CD4-positive, CD25-positive, alpha-beta regulatory T cell (primary cell): ENCODE results near the gene RMI2. TPM values are rescaled to one million over a fixed set of nuclear protein-coding genes. Genes with fewer than 3 reads are reported as not detected.

ENCODE experiments used
- ATAC-seq, 2 donors: fragments of 150-1000 bp; cut with Tn5 transposase; one replicate each; pipeline ENCODE4 v1.10.0; 2021; ENCODE audit warnings: low read depth in 2 of 2, moderate number of reproducible peaks in 2 of 2, moderate library complexity in 1 of 2
- DNase-seq, 3 donors: peaks; one replicate each; pipeline versions ENCODE4 v3.0.0 to v3.0.0-alpha.2; 2012 to 2022; ENCODE audit warnings: mixed read lengths in 1 of 3
- H3K27ac ChIP-seq: one replicate; pipeline ENCODE4 v1.7.0; 2013; ENCODE audit warnings: mild to moderate bottlenecking, low read length; ENCODE audit not compliant: insufficient read depth, poor library complexity, severe bottlenecking
- H3K27me3 ChIP-seq: one replicate; pipeline ENCODE4 v1.7.0; 2013; ENCODE audit warnings: low read length; ENCODE audit not compliant: control insufficient read depth, insufficient read depth
- H3K36me3 ChIP-seq: one replicate; pipeline ENCODE4 v1.7.0; 2013; ENCODE audit warnings: mild to moderate bottlenecking, low read length, moderate library complexity; ENCODE audit not compliant: control insufficient read depth, insufficient read depth
- H3K4me1 ChIP-seq: 2 replicates; pipeline ENCODE4 v1.7.0; 2013; ENCODE audit warnings: mild to moderate bottlenecking, low read length; ENCODE audit not compliant: insufficient read depth, control insufficient read depth, poor library complexity, severe bottlenecking
- H3K4me3 ChIP-seq: one replicate; pipeline ENCODE4 v1.7.0; 2013; ENCODE audit warnings: low read depth, mild to moderate bottlenecking, low read length, moderate library complexity
- H3K9me3 ChIP-seq, 2 experiments: 1 replicate in 1 of 2; 2 replicates in 1 of 2; pipeline ENCODE4 v1.7.0; 2013; ENCODE audit warnings: low read length in 2 of 2, mild to moderate bottlenecking in 1 of 2, moderate library complexity in 1 of 2; ENCODE audit not compliant: control insufficient read depth in 2 of 2
- H3K27ac Mint-ChIP-seq, 3 donors: one replicate each; pipeline ENCODE4 v1.8.0; 2020 to 2022; ENCODE audit warnings: mild to moderate bottlenecking in 3 of 3, mixed read lengths in 3 of 3, moderate library complexity in 2 of 3
- H3K27me3 Mint-ChIP-seq: one replicate; pipeline ENCODE4 v1.8.0; 2022; ENCODE audit warnings: mild to moderate bottlenecking, mixed read lengths
- H3K36me3 Mint-ChIP-seq: one replicate; pipeline ENCODE4 v1.8.0; 2020; ENCODE audit warnings: mixed read lengths
- H3K4me1 Mint-ChIP-seq, 4 donors: one replicate each; pipeline ENCODE4 v1.8.0; 2020 to 2022; ENCODE audit warnings: mixed read lengths in 4 of 4, mild to moderate bottlenecking in 1 of 4
- H3K4me3 Mint-ChIP-seq, 4 donors: one replicate each; pipeline ENCODE4 v1.8.0; 2020 to 2022; ENCODE audit warnings: mild to moderate bottlenecking in 4 of 4, mixed read lengths in 4 of 4, moderate library complexity in 3 of 4
- H3K9me3 Mint-ChIP-seq, 7 donors: one replicate each; pipeline ENCODE4 v1.8.0; 2020 to 2022; ENCODE audit warnings: mixed read lengths in 7 of 7, mild to moderate bottlenecking in 3 of 7, moderate library complexity in 2 of 7
- polyA plus RNA-seq, 4 donors: library from polyadenylated mRNA; unstranded; fragments of 300-500 nt; fragmentation: Illumina TruSeq; gene quantifications; one replicate each; pipeline ENCODE4 v1.2.3, GENCODE V29; 2021
- total RNA-seq: library from RNA; stranded (reverse); gene quantifications from one replicate; pipeline ENCODE4 v1.2.3, GENCODE V29; 2022

Gene RMI2
- total and polyA plus RNA-seq, 5 donors from 2014 or later, result 4.3 to 15.3 (median 9.6) TPM

DNA sequence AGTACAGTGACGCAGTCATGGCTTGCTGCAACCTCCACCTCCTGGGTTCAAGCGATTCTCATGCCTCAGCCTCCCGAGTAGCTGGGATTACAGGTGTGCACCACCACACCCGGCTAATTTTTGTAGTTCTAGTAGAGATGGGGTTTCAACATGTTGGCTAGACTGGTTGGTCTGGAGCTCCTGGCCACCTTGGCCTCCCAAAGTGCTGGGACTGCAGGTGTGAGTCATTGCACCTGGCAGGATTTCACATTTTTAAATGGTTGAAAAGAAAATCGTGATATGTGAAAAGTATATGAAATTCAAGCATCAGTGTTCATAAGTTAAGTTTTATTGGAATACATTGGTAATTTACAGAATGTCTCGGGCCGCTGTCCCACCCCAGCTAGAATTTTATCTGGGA, 2.6 kb downstream of the RMI2 start:
- Mint-ChIP-seq H3K27ac (no peak overlapping the region), H3K27me3 (no peaks in the 10 kb centered on the region), H3K4me1 (peaks cover 6 to 22% (median 11%) of the 10 kb centered on the region in 4 donors), H3K9me3 (no peaks in the 10 kb centered on the region), H3K36me3 (peaks cover 5% of the 10 kb centered on the region), H3K4me3 (peak overlapping the region in 2 of 4 donors; percentile 58 to 89)
- Histone ChIP-seq H3K27me3 (no peaks in the 10 kb centered on the region), H3K36me3 (no peaks in the 10 kb centered on the region), H3K4me3 (no peak overlapping the region), H3K4me1 (peaks cover 12% of the 10 kb centered on the region), H3K27ac (no peak overlapping the region), H3K9me3 (no peaks in the 10 kb centered on the region)
- ATAC-seq, result no peak
- DNase-seq, result no peak

DNA sequence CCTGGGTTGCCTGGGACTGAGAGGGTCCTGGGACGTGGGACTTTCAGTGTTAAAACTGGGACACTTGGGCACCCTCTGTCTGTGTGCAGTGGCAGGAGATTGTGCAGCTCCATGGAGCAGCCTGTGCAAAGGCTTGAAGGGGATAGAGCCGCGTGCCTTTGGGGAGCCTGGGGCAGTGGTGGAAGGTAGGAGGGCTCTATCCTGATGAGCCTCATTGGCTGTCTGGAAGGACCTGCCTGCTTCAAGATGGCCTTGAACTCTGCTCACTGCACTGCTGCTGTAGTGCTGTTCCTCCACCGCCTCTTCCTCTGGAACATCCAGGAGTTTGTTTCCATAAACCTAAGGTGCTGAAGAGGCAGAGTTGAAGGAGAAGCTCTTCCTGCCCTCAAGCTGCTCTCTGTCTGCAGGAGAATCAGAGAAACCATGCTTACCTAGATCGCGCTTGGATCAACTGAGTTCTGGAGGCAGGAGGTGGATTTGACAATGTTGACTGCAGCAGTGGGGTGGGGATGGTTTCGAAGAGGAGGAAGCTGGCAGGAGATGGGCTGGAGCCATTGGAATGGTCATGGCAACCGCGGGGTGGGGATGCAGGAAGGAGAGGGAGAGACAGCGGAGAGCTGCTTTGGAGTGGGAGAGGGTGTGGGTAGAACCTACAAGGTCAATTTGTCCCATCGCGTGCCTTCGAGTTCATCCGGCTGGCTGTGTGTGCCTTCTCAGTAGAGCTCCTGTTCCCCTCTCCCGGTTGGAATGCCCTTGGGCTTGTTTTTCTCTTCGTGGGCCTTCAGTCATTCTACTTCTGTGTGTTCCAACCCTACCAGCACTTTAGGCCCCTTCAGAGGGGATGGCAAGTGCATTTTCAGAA, 3.7 kb downstream of the RMI2 start:
- Histone ChIP-seq H3K27ac (no peak overlapping the region), H3K36me3 (no peaks in the 10 kb centered on the region), H3K4me1 (peaks cover 15% of the 10 kb centered on the region), H3K4me3 (no peak overlapping the region), H3K9me3 (no peaks in the 10 kb centered on the region), H3K27me3 (no peaks in the 10 kb centered on the region)
- H3K27me3 Mint-ChIP-seq, result no peaks in the 10 kb centered on the region
- peak overlapping the region in 2 of 4 donors; percentile 8 to 89 for H3K4me3 Mint-ChIP-seq
- H3K36me3 Mint-ChIP-seq, result peaks cover 5% of the 10 kb centered on the region
- peak overlapping the region in 2 of 3 donors; percentile 26 to 52 for H3K27ac Mint-ChIP-seq
- peaks cover 6 to 29% (median 16%) of the 10 kb centered on the region in 4 donors for H3K4me1 Mint-ChIP-seq
- H3K9me3 Mint-ChIP-seq, result no peaks in the 10 kb centered on the region
- DNase-seq (no peak), ATAC-seq (no peak)

DNA sequence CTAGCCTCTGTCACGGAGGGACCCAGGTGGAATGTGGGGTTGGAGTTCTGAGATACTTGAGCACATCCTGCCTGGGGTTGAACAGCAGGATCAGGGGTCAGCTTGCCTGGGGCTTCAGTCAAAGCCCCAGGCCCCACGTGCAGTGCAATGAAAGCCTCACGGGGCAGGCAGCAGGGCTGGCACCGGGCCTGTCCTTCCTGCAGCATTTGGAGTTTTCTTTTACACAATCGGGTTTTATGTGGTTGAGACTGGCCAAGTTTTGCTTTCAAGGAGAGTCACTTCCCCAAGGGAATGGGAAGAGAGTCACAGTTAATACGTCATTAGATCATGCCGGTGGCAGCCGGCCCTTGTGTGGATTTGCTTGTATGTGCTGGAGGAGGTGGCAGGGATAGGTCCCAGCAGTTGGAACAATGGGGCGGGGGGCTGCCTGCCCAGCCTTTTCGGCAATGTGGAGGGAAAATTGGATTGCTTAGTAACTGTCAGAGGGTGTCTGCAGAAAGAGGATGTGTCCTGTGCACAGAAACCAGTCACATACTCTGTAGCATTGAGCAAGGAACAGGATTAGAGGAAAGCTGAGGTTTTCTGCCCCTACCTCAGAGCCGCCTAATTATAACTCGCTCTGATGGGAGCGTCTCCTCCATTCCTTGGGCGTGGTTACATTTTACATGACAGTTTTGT, 4.5 kb downstream of the RMI2 start:
- Histone ChIP-seq H3K9me3 (no peaks in the 10 kb centered on the region), H3K27me3 (no peaks in the 10 kb centered on the region), H3K36me3 (no peaks in the 10 kb centered on the region), H3K4me1 (peaks cover 19% of the 10 kb centered on the region), H3K27ac (no peak overlapping the region), H3K4me3 (no peak overlapping the region)
- Mint-ChIP-seq H3K36me3 (peaks cover 5% of the 10 kb centered on the region), H3K27ac (peak overlapping the region in 2 of 3 donors; percentile 26 to 41), H3K4me1 (peaks cover 7 to 37% (median 21%) of the 10 kb centered on the region in 4 donors), H3K4me3 (peak overlapping the region in 1 of 4 donors; percentile 89), H3K9me3 (no peaks in the 10 kb centered on the region), H3K27me3 (no peaks in the 10 kb centered on the region)
- DNase-seq, result no peak
- ATAC-seq, result no peak

DNA sequence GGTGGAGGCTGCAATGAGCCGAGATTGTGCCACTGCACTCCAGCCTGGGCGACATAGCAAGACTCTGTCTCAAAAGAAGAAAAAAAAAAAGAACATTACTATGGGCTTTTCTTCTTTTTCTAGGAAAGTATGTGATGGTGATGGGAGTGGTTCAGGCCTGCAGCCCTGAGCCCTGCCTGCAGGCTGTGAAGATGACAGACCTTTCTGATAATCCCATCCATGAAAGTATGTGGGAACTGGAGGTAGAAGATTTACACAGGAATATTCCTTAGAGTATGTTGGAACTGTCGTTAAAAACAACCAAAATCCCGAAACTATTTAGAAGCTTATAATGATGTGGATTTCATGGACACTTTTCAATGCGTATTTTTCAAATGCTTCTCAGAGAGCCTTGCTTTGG, 5.3 kb downstream of the RMI2 start:
- Mint-ChIP-seq H3K36me3 (peaks cover 5% of the 10 kb centered on the region), H3K4me3 (peak overlapping the region in 1 of 4 donors; percentile 7), H3K4me1 (peaks cover 8 to 38% (median 24%) of the 10 kb centered on the region in 4 donors), H3K27me3 (no peaks in the 10 kb centered on the region), H3K9me3 (no peaks in the 10 kb centered on the region), H3K27ac (no peak overlapping the region)
- no peak overlapping the region for H3K4me3 ChIP-seq
- H3K27me3 ChIP-seq, result no peaks in the 10 kb centered on the region
- no peaks in the 10 kb centered on the region for H3K9me3 ChIP-seq
- DNase-seq (no peak), ATAC-seq (no peak)
- H3K36me3 ChIP-seq, result no peaks in the 10 kb centered on the region
- H3K27ac ChIP-seq, result no peak overlapping the region
- peaks cover 24% of the 10 kb centered on the region for H3K4me1 ChIP-seq

DNA sequence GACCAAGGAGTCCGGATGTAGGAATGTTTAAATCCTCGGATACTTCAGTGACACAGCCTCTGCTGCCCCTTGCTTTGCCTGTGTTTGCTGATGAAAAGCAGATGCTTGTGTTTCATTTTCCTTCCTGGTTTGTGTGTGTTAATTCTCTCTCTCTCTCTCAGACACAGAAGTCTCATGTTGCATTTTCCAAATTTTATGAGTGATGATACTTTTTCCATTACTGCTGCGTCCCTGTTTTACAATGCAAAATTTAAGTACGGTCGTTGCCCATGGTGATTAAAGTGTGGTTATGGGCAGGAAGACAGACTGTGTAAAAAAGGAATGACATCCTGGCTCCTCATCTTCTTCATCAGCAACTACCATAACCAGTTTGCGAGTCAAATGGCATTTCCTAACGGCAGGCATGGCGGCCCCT, 5.7 kb downstream of the RMI2 start:
- DNase-seq, result no peak
- Mint-ChIP-seq H3K27ac (no peak overlapping the region), H3K27me3 (no peaks in the 10 kb centered on the region), H3K4me3 (peak overlapping the region in 2 of 4 donors; percentile 39 to 67), H3K9me3 (no peaks in the 10 kb centered on the region), H3K4me1 (peaks cover 8 to 40% (median 26%) of the 10 kb centered on the region in 4 donors), H3K36me3 (peaks cover 5% of the 10 kb centered on the region)
- no peak for ATAC-seq
- no peak overlapping the region for H3K27ac ChIP-seq
- no peak overlapping the region for H3K4me3 ChIP-seq
- H3K27me3 ChIP-seq, result no peaks in the 10 kb centered on the region
- no peaks in the 10 kb centered on the region for H3K9me3 ChIP-seq
- peaks cover 24% of the 10 kb centered on the region for H3K4me1 ChIP-seq
- H3K36me3 ChIP-seq, result no peaks in the 10 kb centered on the region

DNA sequence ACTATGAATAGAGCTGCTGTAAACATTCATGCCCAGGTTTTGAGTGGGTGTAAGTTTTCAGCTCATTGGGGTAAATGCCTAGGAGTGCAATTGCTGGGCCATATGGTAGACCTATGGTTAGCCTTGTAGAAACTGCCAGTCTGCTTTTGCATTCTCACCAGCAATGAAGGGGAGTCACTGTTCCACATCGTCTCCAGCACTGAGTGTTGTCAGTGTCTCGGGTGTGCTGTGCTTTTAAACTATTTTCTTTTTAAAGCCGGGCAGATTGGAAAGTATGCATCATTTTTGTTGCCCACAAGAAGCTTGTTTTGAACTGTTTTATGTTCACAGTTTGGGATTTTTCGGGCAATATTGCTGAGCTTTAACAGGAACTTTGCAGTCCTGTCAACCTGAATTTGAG, 7.9 kb downstream of the RMI2 start:
- H3K36me3 ChIP-seq, result no peaks in the 10 kb centered on the region
- DNase-seq, result no peak
- Mint-ChIP-seq H3K4me3 (peak overlapping the region in 2 of 4 donors; percentile 10 to 71), H3K27me3 (no peaks in the 10 kb centered on the region), H3K27ac (peak overlapping the region in 1 of 3 donors; percentile 88), H3K4me1 (peaks cover 8 to 44% (median 25%) of the 10 kb centered on the region in 4 donors), H3K9me3 (no peaks in the 10 kb centered on the region), H3K36me3 (peaks cover 5% of the 10 kb centered on the region)
- ATAC-seq, result no peak
- H3K27ac ChIP-seq, result no peak overlapping the region
- H3K4me3 ChIP-seq, result no peak overlapping the region
- H3K9me3 ChIP-seq, result no peaks in the 10 kb centered on the region
- H3K27me3 ChIP-seq, result no peaks in the 10 kb centered on the region
- peaks cover 25% of the 10 kb centered on the region for H3K4me1 ChIP-seq

DNA sequence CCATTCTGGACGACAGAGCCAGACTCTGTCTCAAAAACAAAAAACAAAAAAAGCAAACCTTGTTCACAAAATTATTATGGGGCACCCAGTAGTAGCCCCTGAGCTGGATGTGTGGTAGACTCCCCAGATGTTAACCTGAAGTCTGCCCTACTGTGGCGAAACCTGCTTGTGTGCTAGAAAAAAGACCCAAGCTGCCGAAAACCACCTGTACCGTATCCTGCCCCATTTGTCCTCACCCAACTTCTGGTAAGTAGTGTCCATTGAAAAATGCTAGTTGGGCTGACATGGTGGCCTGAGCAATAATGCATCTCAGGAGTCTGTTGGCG, 9.1 kb downstream of the RMI2 start:
- H3K4me1 ChIP-seq, result peaks cover 25% of the 10 kb centered on the region
- H3K27me3 Mint-ChIP-seq, result no peaks in the 10 kb centered on the region
- H3K4me3 Mint-ChIP-seq, result peak overlapping the region in 3 of 4 donors; percentile 74 to 82 (median 74)
- H3K4me3 ChIP-seq, result peak overlapping the region; percentile 65
- no peaks in the 10 kb centered on the region for H3K27me3 ChIP-seq
- H3K27ac ChIP-seq, result no peak overlapping the region
- ATAC-seq (peak; percentile 26 to 34), DNase-seq (no peak)
- H3K36me3 ChIP-seq, result no peaks in the 10 kb centered on the region
- peaks cover 5% of the 10 kb centered on the region for H3K36me3 Mint-ChIP-seq
- H3K9me3 Mint-ChIP-seq, result no peaks in the 10 kb centered on the region
- H3K27ac Mint-ChIP-seq, result peak overlapping the region; percentile 88 to 90 (median 89)
- peaks cover 8 to 47% (median 22%) of the 10 kb centered on the region in 4 donors for H3K4me1 Mint-ChIP-seq
- H3K9me3 ChIP-seq, result no peaks in the 10 kb centered on the region
